ENCODE results near the gene KCNJ1.

Gene KCNJ1

DNA sequence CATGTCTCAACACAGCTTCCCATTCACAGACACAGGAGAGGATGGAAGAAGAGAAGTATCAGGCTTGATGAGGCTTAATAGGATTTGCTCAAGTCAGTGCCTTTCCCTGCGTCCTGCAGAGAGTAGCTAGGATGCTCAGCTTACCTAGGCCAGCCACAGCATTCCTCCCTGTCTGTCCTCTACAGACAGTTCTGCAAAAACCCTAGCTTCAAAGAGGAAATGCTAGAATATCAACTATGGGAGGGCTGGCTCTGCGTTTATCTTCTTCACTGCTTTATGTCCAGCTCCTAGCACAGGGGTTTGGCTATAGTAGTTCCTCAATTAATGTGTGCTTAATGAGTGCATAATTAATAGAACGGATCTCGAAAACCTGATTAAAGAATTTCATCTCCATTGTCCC is 40.5 kb upstream of the KCNJ1 start:
- no peak overlapping the region for H3K4me2 ChIP-seq (ENCODE audit: low read length)
- H3K27me3 ChIP-seq (ENCODE audit: control insufficient read depth, insufficient read depth, low read length) = no peaks in the 10 kb centered on the region
- H3K9me3 ChIP-seq (replicated peaks; ENCODE audit: low read length) = no peaks in the 10 kb centered on the region
- H3K36me3 ChIP-seq (ENCODE audit: insufficient read depth, low read length) = no peaks in the 10 kb centered on the region
- H3K9ac ChIP-seq (ENCODE audit: low read depth, low read length) = no peak overlapping the region
- peaks cover 43% of the 10 kb centered on the region for H3K4me1 ChIP-seq (ENCODE audit: control insufficient read depth, insufficient read depth, low read length)
- no peak overlapping the region for H3K4me3 ChIP-seq (ENCODE audit: low read length)

DNA sequence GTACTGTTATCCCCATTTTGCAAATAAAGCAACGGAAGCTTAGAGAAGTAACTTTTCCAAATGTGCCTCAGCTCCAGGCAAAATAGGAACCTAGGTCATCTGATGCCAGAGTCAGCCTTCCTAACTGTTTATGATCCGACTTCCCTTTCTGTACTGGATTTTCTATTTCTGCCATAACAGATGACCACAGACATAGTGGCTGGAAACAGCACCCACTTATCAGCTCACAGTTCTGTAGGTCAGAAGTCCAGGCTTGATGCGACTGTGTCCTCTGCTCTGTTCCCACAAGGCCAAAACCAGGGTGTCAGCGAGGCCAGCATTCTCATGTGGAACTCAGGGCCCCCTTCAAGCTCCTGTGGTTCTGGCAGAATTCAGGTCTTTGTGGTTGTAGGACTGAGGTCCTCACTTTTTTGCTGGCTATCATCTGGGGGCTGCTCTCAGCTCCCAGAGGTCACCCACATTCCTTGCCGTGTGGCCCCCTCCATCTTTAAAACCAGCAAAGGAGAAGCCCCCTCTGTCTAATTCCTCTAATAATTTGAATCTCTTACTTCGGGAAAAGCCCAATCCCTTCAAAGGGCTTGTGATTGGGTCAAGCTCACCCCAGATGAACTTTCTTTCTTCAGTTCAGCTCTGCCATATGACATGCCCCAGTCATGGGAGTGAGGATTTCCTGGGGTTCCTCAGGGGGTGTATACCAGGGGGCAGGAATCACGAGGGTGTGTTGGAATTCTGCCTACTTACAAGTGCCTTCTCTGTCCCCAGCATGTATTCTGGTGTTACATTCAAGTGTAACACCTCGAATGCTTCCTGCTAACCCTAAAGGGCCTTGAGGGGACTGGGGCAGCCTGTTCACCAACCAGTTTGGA is 39.3 kb upstream of the KCNJ1 start:
- H3K4me1 ChIP-seq (ENCODE audit: control insufficient read depth, insufficient read depth, low read length) = peaks cover 49% of the 10 kb centered on the region
- H3K36me3 ChIP-seq (ENCODE audit: insufficient read depth, low read length) = no peaks in the 10 kb centered on the region
- no peaks in the 10 kb centered on the region for H3K9me3 ChIP-seq (replicated peaks; ENCODE audit: low read length)
- peak overlapping the region; percentile 67 for H3K4me3 ChIP-seq (ENCODE audit: low read length)
- no peak overlapping the region for H3K9ac ChIP-seq (ENCODE audit: low read depth, low read length)
- peak overlapping the region; percentile 84 for H3K4me2 ChIP-seq (ENCODE audit: low read length)
- H3K27me3 ChIP-seq (ENCODE audit: control insufficient read depth, insufficient read depth, low read length) = no peaks in the 10 kb centered on the region

DNA sequence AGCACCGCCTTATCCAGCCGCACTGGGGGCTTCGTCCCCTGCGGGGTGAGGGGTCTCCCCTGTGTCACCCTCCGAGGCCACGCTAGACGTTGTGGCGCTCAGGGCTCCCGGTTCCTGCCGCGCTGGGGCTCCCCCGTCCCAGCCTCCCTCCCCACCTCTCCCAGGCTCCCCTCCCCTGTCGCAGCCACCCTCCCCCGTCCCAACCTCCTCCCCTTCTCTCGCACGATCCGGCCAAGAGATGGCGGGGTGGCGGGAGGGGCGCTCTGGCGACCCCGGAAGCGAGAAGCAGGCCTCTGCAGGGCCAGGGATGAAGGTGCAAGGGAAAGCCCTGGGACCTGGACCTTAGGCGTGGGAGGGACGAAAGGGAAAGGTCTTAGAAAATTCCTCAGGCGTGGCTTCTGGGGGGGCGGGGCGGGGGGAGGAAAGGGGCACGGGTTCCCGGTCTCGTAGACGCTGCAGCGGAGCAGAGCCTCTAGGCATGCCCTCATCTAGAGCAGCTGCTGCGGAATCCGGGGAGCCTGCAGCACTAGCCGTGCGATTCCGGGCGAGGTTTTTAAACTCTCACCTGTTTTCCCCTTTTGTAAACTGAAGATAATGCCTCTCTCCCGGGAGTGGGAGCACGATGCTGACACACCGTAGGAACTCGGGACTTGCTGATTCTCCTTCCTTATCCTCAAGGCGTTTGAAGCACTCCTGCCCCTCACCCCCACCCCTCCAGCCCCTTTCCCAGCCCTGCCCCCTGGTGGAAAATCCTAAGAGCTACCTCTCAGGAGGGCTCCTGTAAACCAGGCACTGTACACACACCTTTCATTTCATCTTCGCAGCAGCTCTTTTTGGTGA is 38.5 kb upstream of the KCNJ1 start:
- Histone ChIP-seq H3K36me3 (ENCODE audit: insufficient read depth, low read length) (no peaks in the 10 kb centered on the region), H3K9ac (ENCODE audit: low read depth, low read length) (peak overlapping the region; percentile 27), H3K4me2 (ENCODE audit: low read length) (peak overlapping the region; percentile 84), H3K9me3 (replicated peaks; ENCODE audit: low read length) (no peaks in the 10 kb centered on the region), H3K4me3 (ENCODE audit: low read length) (peak overlapping the region; percentile 67), H3K4me1 (ENCODE audit: control insufficient read depth, insufficient read depth, low read length) (peaks cover 49% of the 10 kb centered on the region), H3K27me3 (ENCODE audit: control insufficient read depth, insufficient read depth, low read length) (no peaks in the 10 kb centered on the region)

DNA sequence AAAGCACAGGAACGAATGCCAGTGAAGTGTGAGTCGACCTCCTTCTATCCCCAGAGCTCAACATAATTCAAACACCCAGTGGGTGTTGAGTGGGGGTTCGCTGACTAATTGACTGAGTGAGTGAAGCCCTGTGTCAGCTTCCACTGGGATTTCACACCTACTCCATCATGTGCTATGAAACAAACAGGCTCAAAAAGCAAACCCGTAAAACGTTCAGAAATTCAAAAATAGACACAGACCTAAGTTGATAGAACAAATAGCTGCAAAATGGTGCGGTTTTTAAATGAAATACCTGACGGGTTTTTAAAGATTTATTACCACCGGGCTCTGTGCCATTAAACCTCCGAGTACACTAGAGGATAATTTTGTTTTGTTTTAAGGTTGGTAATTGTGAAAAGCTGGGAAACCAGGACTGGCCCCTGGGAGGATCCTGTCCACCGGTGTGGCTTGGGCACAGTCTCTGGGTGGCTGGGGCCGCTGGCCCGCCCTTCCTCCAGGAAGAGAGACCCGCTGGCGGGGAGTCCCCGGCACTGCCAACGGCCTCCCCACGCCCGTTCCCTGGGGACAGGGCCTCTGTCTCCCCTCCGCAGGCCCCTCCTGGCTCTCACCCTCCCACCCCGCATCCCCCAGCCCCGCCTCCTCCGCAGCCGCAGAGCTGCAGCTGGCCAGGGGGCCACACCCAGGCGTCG is 37.7 kb upstream of the KCNJ1 start:
- peak overlapping the region; percentile 67 for H3K4me3 ChIP-seq (ENCODE audit: low read length)
- H3K9me3 ChIP-seq (replicated peaks; ENCODE audit: low read length) = no peaks in the 10 kb centered on the region
- no peak overlapping the region for H3K9ac ChIP-seq (ENCODE audit: low read depth, low read length)
- H3K36me3 ChIP-seq (ENCODE audit: insufficient read depth, low read length) = no peaks in the 10 kb centered on the region
- no peaks in the 10 kb centered on the region for H3K27me3 ChIP-seq (ENCODE audit: control insufficient read depth, insufficient read depth, low read length)
- H3K4me1 ChIP-seq (ENCODE audit: control insufficient read depth, insufficient read depth, low read length) = peaks cover 49% of the 10 kb centered on the region
- peak overlapping the region; percentile 84 for H3K4me2 ChIP-seq (ENCODE audit: low read length)

DNA sequence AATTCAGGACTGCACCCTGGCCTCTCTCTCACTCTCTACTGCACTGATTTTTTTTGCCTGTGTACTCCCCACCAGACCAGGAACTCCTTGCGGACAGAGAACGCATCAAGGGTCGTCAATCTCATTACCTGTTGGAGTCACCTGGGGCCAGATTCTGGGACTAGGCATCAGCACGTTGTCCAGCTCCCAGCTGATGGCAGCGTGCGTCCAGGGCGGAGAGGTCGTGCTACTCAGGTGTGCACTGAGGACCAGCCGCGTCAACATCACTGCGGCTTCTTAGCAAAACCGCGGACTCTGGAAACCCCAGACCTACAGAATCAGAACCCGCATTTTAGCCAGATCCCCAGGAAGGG is 37.2 kb upstream of the KCNJ1 start:
- Histone ChIP-seq H3K4me2 (ENCODE audit: low read length) (peak overlapping the region; percentile 21), H3K9me3 (replicated peaks; ENCODE audit: low read length) (no peaks in the 10 kb centered on the region), H3K27me3 (ENCODE audit: control insufficient read depth, insufficient read depth, low read length) (no peaks in the 10 kb centered on the region), H3K4me1 (ENCODE audit: control insufficient read depth, insufficient read depth, low read length) (peaks cover 49% of the 10 kb centered on the region), H3K9ac (ENCODE audit: low read depth, low read length) (no peak overlapping the region), H3K36me3 (ENCODE audit: insufficient read depth, low read length) (no peaks in the 10 kb centered on the region), H3K4me3 (ENCODE audit: low read length) (no peak overlapping the region)

DNA sequence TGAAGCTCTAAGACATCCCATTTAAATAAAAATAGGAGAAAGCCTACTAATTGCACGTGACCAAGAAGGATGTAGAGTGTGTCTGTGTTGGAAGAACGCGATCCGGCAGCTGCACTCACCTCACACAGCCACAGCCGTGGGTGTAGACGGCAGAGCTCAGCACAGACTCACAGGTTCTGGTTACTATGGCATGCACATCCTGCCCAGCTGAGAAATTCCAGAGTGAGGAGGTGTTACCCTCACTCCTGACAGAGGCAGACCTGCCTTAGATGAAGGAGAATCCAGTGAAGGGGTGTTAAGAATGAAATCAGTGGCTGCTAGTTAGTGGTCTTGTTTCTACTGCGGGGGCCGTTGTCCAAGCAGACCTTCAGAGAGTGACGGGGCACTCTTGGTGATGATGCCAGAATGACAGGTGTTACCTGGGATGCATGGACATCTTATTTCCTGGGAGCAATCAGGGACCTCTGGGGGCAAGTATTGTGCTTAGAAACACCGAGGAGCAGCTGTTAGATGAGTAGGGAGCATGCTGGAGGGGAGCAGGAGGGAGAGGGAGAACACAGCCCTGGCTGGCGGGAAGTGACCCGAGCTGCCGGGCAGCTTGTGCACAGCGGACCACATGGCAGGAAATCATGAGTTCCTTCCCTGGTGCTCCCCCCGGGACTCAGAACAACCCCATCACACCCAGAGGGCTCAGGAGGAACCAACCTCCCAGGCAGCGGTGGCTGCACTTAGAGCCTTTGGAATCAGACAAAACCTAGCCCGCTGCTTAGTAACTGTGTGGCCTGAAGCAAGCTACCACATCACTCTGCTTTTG is 36.4 kb upstream of the KCNJ1 start:
- Histone ChIP-seq H3K4me1 (ENCODE audit: control insufficient read depth, insufficient read depth, low read length) (peaks cover 42% of the 10 kb centered on the region), H3K4me3 (ENCODE audit: low read length) (no peak overlapping the region), H3K9ac (ENCODE audit: low read depth, low read length) (peak overlapping the region; percentile 9), H3K4me2 (ENCODE audit: low read length) (peak overlapping the region; percentile 35), H3K36me3 (ENCODE audit: insufficient read depth, low read length) (no peaks in the 10 kb centered on the region), H3K27me3 (ENCODE audit: control insufficient read depth, insufficient read depth, low read length) (no peaks in the 10 kb centered on the region), H3K9me3 (replicated peaks; ENCODE audit: low read length) (no peaks in the 10 kb centered on the region)

DNA sequence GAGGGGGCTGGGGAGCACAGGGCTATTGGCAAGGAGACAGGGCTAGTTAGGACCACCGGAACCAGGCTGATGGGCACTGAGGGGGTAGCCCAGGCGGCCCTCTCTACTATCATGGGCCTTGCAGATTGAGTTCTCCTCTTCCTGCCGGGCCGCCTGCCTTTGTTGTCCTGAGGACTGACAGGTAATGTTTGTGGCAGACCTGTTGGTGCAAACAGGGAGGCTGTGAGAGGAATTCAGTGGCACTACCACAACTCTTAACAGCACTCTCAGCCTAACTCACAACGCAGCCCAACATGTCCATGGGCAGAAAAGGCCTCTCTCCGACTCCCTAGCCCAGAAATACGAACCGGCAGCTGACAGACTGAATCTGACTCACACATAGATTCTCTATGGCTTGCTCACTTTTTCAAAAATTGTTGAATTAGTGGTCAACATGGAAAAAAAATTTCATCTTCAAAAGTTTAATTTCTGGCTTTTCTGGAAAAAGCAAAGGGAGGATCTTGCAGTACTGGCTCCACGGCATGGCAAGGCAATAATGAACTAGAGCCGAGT is 35.5 kb upstream of the KCNJ1 start:
- Histone ChIP-seq H3K9ac (ENCODE audit: low read depth, low read length) (no peak overlapping the region), H3K27me3 (ENCODE audit: control insufficient read depth, insufficient read depth, low read length) (no peaks in the 10 kb centered on the region), H3K4me2 (ENCODE audit: low read length) (peak overlapping the region; percentile 35), H3K4me3 (ENCODE audit: low read length) (no peak overlapping the region), H3K4me1 (ENCODE audit: control insufficient read depth, insufficient read depth, low read length) (peaks cover 33% of the 10 kb centered on the region), H3K9me3 (replicated peaks; ENCODE audit: low read length) (no peaks in the 10 kb centered on the region), H3K36me3 (ENCODE audit: insufficient read depth, low read length) (no peaks in the 10 kb centered on the region)

DNA sequence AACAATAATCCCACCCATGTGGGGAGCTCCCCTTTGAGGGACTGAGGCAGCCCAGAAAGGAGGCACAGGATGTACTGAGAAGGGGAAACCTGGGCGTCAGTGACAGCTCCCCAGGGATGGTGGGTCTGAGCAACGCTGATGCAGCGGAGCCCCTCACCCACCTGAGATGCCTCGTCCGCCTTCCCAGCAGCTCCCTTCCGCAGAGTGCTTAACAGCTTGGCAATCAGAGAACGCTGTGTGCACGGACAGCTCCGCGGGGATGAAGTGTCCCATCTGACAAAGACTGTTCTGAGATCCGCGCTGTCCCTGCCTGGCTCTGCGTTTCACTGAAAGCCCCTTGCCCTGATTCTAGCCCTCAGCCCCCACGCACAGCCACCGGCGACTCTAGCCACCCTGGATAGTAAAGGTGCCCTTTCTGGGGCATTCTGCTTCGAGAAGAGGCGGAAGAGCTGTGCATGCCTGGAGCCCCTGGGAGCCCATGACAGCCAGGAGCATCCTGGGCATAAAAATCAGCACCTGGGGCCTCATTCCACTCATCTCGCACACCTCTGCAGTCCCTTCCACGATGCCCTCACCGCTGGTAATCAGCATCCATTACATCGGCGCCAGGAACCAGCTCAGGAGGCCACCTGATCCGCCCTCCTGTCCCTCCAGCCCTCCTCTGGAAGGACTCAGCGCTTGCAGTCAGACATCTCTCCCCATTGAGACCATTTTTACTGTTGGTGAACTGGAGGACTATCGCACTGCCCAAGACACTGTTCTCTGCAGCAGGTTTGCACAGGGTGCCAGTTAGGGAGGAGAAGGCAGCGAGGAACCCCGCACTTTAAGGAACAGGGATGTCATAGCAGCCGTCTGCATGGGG is 34.8 kb upstream of the KCNJ1 start:
- no peaks in the 10 kb centered on the region for H3K27me3 ChIP-seq (ENCODE audit: control insufficient read depth, insufficient read depth, low read length)
- H3K9me3 ChIP-seq (replicated peaks; ENCODE audit: low read length) = no peaks in the 10 kb centered on the region
- no peak overlapping the region for H3K4me2 ChIP-seq (ENCODE audit: low read length)
- no peaks in the 10 kb centered on the region for H3K36me3 ChIP-seq (ENCODE audit: insufficient read depth, low read length)
- H3K4me1 ChIP-seq (ENCODE audit: control insufficient read depth, insufficient read depth, low read length) = peaks cover 32% of the 10 kb centered on the region
- H3K9ac ChIP-seq (ENCODE audit: low read depth, low read length) = no peak overlapping the region
- H3K4me3 ChIP-seq (ENCODE audit: low read length) = no peak overlapping the region

DNA sequence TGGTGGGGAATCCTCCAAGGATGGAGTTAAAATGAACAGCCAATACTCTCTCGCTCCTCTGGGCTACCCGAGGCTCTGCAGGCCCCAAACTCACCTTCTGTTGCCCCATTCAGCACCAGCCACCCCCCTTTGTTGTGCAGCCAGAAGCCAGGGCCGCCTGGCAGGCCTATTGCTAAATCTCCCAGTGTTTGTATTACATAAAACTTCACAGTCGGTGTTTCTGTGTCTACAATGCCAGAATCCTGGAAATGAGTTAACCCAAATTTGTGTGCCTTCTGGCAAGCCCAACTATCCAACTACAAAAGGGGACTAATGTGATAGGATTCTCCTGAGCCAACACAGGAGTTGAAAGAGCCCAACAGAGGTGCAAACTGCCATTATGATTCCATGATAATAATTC is 33.4 kb upstream of the KCNJ1 start:
- no peak overlapping the region for H3K4me3 ChIP-seq (ENCODE audit: low read length)
- H3K27me3 ChIP-seq (ENCODE audit: control insufficient read depth, insufficient read depth, low read length) = no peaks in the 10 kb centered on the region
- no peak overlapping the region for H3K9ac ChIP-seq (ENCODE audit: low read depth, low read length)
- H3K4me1 ChIP-seq (ENCODE audit: control insufficient read depth, insufficient read depth, low read length) = peaks cover 28% of the 10 kb centered on the region
- no peaks in the 10 kb centered on the region for H3K36me3 ChIP-seq (ENCODE audit: insufficient read depth, low read length)
- H3K9me3 ChIP-seq (replicated peaks; ENCODE audit: low read length) = no peaks in the 10 kb centered on the region
- no peak overlapping the region for H3K4me2 ChIP-seq (ENCODE audit: low read length)

Data from skeletal muscle satellite cell (primary cell).